GM20431 (cell line): ENCODE measurements around the gene STK11.
"Not testable (repeated sequence)": the region's sequence is repeated elsewhere in the genome, so short reads cannot be mapped to it uniquely, and the experiment has no call there.

ENCODE experiments used
- in situ Hi-C: fragments of 300-500 bp; cut with MseI, MboI; formaldehyde crosslinking; loops from one replicate; pipeline ENCODE4 v1.15.0; 2020; ENCODE audit warnings: low sequenced_read_pairs; ENCODE audit not compliant: unreplicated experiment

Gene STK11

GRCh38 chr19:1246265-1247087, 40.9 kb downstream of the STK11 start:
- in situ Hi-C loops: not testable (repeated sequence)

- in situ Hi-C loops: no loop called here
These were observed 42.2 kb downstream of the STK11 start for GRCh38 chr19:1247748-1248138.

- in situ Hi-C loops: no loop called here
These were observed 42.7 kb downstream of the STK11 start, which contains the start of gene MIDN for GRCh38 chr19:1248139-1248785. MIDN (plus strand) TSS chr19:1248583; CDS start chr19:1250297, 1,714 bp downstream.

- in situ Hi-C loops: no loop called here
These were observed 43.3 kb downstream of the STK11 start for GRCh38 chr19:1248786-1249297.

GRCh38 chr19:1249298-1249989, 43.9 kb downstream of the STK11 start:
- in situ Hi-C loops: no loop called here

- in situ Hi-C loops: no loop called here
These were observed 44.4 kb downstream of the STK11 start for GRCh38 chr19:1249990-1250436.

GRCh38 chr19:1250437-1251260, 45.1 kb downstream of the STK11 start:
- in situ Hi-C loops: no loop called here

- in situ Hi-C loops: no loop called here
These were observed 46.0 kb downstream of the STK11 start for GRCh38 chr19:1251330-1252220.

GRCh38 chr19:1252221-1252820, 46.7 kb downstream of the STK11 start:
- in situ Hi-C loops: no loop called here

GRCh38 chr19:1252821-1253513, 47.4 kb downstream of the STK11 start:
- in situ Hi-C loops: no loop called here

GRCh38 chr19:1253514-1254080, 48.0 kb downstream of the STK11 start:
- in situ Hi-C loops: no loop called here

GRCh38 chr19:1254081-1254527, 48.5 kb downstream of the STK11 start:
- in situ Hi-C loops: no loop called here

GRCh38 chr19:1254530-1255185, 49.1 kb downstream of the STK11 start:
- in situ Hi-C loops: no loop called here

GRCh38 chr19:1255186-1256161, 49.9 kb downstream of the STK11 start:
- in situ Hi-C loops: no loop called here

GRCh38 chr19:1256646-1257474, 51.3 kb downstream of the STK11 start:
- in situ Hi-C loops: no loop called here
